HG03342 (cell line): ENCODE results near the gene HPSE2.

Source experiments
- ATAC-seq: cut with Tn5 transposase; IDR thresholded peaks from one replicate; pipeline ENCODE4 v1.9.1; 2021; ENCODE audit warnings: mild to moderate bottlenecking, moderate library complexity; ENCODE audit not compliant: unreplicated experiment

Gene HPSE2

GRCh38 chr10:98420786-98421185 is 814.9 kb downstream of the HPSE2 start:
- no peak for ATAC-seq

- ATAC-seq: no peak
Measured at GRCh38 chr10:98419469-98420261, 816.0 kb downstream of the HPSE2 start.

- ATAC-seq: no peak
Measured at GRCh38 chr10:98418665-98419468, 816.8 kb downstream of the HPSE2 start.

- no peak for ATAC-seq
Measured at GRCh38 chr10:98417973-98418664, 817.5 kb downstream of the HPSE2 start.

- no peak for ATAC-seq
Measured at GRCh38 chr10:98417481-98417959, 818.1 kb downstream of the HPSE2 start.

- no peak for ATAC-seq
Measured at GRCh38 chr10:98416606-98417388, 818.9 kb downstream of the HPSE2 start.

- no peak for ATAC-seq
Measured at GRCh38 chr10:98415731-98416119, 819.9 kb downstream of the HPSE2 start.

GRCh38 chr10:98414932-98415730 is 820.5 kb downstream of the HPSE2 start, which contains the start of gene PYROXD2:
PYROXD2 (minus strand) TSS chr10:98415182; CDS start chr10:98415135, 47 bp downstream.
- no peak for ATAC-seq

- ATAC-seq: no peak
Measured at GRCh38 chr10:98414578-98414931, 821.1 kb downstream of the HPSE2 start.

- ATAC-seq: no peak
Measured at GRCh38 chr10:98411768-98412167, 823.9 kb downstream of the HPSE2 start.

GRCh38 chr10:98411166-98411565 is 824.5 kb downstream of the HPSE2 start:
- no peak for ATAC-seq

GRCh38 chr10:98410759-98411158 is 824.9 kb downstream of the HPSE2 start:
- ATAC-seq: no peak

GRCh38 chr10:98410135-98410743 is 825.4 kb downstream of the HPSE2 start:
- no peak for ATAC-seq

- no peak for ATAC-seq
Measured at GRCh38 chr10:98408799-98409198, 826.9 kb downstream of the HPSE2 start.

- no peak for ATAC-seq
Measured at GRCh38 chr10:98407744-98408241, 827.9 kb downstream of the HPSE2 start.
